HepG2 (cell line): ENCODE data around the gene DDX54. TPM values are rescaled to one million over a fixed set of nuclear protein-coding genes. Genes with fewer than 3 reads are reported as not detected.

Source experiments
- AGO1 ChIP-seq: fragments of 200-400 bp; formaldehyde crosslinking; IDR thresholded peaks from 2 replicates; pipeline ENCODE4 v1.6.1; 2017; ENCODE audit warnings: mild to moderate bottlenecking, low read depth, low read length, moderate library complexity; ENCODE audit not compliant: poor library complexity, severe bottlenecking
- CHCHD3 ChIP-seq: sonication (generic); formaldehyde crosslinking; IDR thresholded peaks from 2 replicates; pipeline ENCODE4 v1.8.0; 2022; ENCODE audit warnings: mild to moderate bottlenecking, missing genetic modification reagents, moderate library complexity
- HES4 ChIP-seq: sonication (generic); formaldehyde crosslinking; IDR thresholded peaks from 2 replicates; pipeline ENCODE4 v1.9.0; 2021; ENCODE audit warnings: mild to moderate bottlenecking, missing genetic modification reagents, borderline replicate concordance
- MTA3 ChIP-seq: sonication (generic); formaldehyde crosslinking; IDR thresholded peaks from 2 replicates; pipeline ENCODE4 v1.4.0; 2020; ENCODE audit warnings: missing genetic modification reagents
- NR2C2 ChIP-seq: sonication (generic); formaldehyde crosslinking; IDR thresholded peaks from 2 replicates; pipeline ENCODE4 v1.4.0; 2020; ENCODE audit warnings: missing genetic modification reagents, mild to moderate bottlenecking, moderate library complexity, borderline replicate concordance
- PCBP2 ChIP-seq: fragments of 200-400 bp; formaldehyde crosslinking; optimal IDR thresholded peaks from 2 replicates; pipeline ENCODE3; 2018; ENCODE audit warnings: low read length, low read depth; ENCODE audit not compliant: poor library complexity, severe bottlenecking
- PHF5A ChIP-seq: IDR thresholded peaks from one replicate; pipeline ENCODE4 v1.6.1; 2018; ENCODE audit warnings: low read depth, missing genetic modification reagents; ENCODE audit not compliant: unreplicated experiment
- RXRA ChIP-seq: sonication (generic); formaldehyde crosslinking; IDR thresholded peaks from 2 replicates; pipeline ENCODE4 v1.5.1; 2020; ENCODE audit warnings: missing genetic modification reagents
- STAT5B ChIP-seq: sonication (generic); formaldehyde crosslinking; IDR thresholded peaks from 2 replicates; pipeline ENCODE4 v1.4.0; 2020; ENCODE audit warnings: missing genetic modification reagents
- TP53 ChIP-seq: sonication (generic); formaldehyde crosslinking; conservative IDR thresholded peaks from 2 replicates; pipeline ENCODE4 v1.4.0; 2020; ENCODE audit warnings: missing genetic modification reagents
- TRIM24 ChIP-seq: sonication (generic); formaldehyde crosslinking; IDR thresholded peaks from 2 replicates; pipeline ENCODE4 v1.8.0; 2022; ENCODE audit warnings: mild to moderate bottlenecking, missing genetic modification reagents
- ZBTB21 ChIP-seq: sonication (generic); formaldehyde crosslinking; IDR thresholded peaks from 2 replicates; pipeline ENCODE4 v1.4.0; 2020; ENCODE audit warnings: missing genetic modification reagents
- ZBTB38 ChIP-seq: sonication (generic); formaldehyde crosslinking; IDR thresholded peaks from 2 replicates; pipeline ENCODE4 v1.5.1; 2020; ENCODE audit warnings: mild to moderate bottlenecking, missing genetic modification reagents
- ZFP36L2 ChIP-seq: sonication (generic); formaldehyde crosslinking; IDR thresholded peaks from 2 replicates; pipeline ENCODE4 v1.4.0; 2020; ENCODE audit warnings: missing genetic modification reagents
- ZKSCAN8 ChIP-seq: IDR thresholded peaks from 2 replicates; pipeline ENCODE4 v1.6.1; 2016; ENCODE audit warnings: borderline replicate concordance, missing genetic modification reagents, missing compliant biosample characterization
- ZNF10 ChIP-seq: sonication (generic); formaldehyde crosslinking; IDR thresholded peaks from 2 replicates; pipeline ENCODE4 v1.4.0; 2020; ENCODE audit warnings: mild to moderate bottlenecking, low read depth, missing genetic modification reagents, borderline replicate concordance
- ZNF34 ChIP-seq: sonication (generic); formaldehyde crosslinking; IDR thresholded peaks from 2 replicates; pipeline ENCODE4 v1.4.0; 2020; ENCODE audit warnings: mild to moderate bottlenecking, missing genetic modification reagents, borderline replicate concordance
- ZNF460 ChIP-seq: sonication (generic); formaldehyde crosslinking; IDR thresholded peaks from 2 replicates; pipeline ENCODE4 v1.5.1; 2020; ENCODE audit warnings: missing genetic modification reagents, mild to moderate bottlenecking, borderline replicate concordance
- ZNF550 ChIP-seq: sonication (generic); formaldehyde crosslinking; IDR thresholded peaks from 2 replicates; pipeline ENCODE4 v1.4.0; 2020; ENCODE audit warnings: mild to moderate bottlenecking, missing genetic modification reagents, borderline replicate concordance
- ZNF674 ChIP-seq: sonication (generic); formaldehyde crosslinking; IDR thresholded peaks from 2 replicates; pipeline ENCODE4 v1.5.0; 2020; ENCODE audit warnings: low read depth, mild to moderate bottlenecking, missing genetic modification reagents
- polyA plus RNA-seq, 8 experiments: library from polyadenylated mRNA; depleted of rRNA in 3 of 8; stranded (reverse) in 7 of 8; unstranded in 1 of 8; fragments of >200 nt; fragmentation: Illumina TruSeq in 4 of 8; extraction: Trizol in 4 of 8; gene quantifications; 2 replicates each; pipeline versions ENCODE4 v1.2.1 to v1.2.3, GENCODE V29; 2011 to 2016; ENCODE audit warnings: low read depth in 4 of 8, missing spikeins in 1 of 8, mixed read lengths in 1 of 8; ENCODE audit not compliant: insufficient read depth in 1 of 8
- total RNA-seq, 5 experiments: library from RNA; depleted of rRNA; stranded (reverse); fragments of >200 nt; fragmentation: Illumina TruSeq; extraction: Trizol; gene quantifications; 2 replicates each; pipeline ENCODE4 v1.2.3, GENCODE V29; 2016; ENCODE audit warnings: low read depth in 1 of 5
- TF ChIP-seq, protein P1 (sequence below): sonication (generic); formaldehyde crosslinking; IDR thresholded peaks from 2 replicates; pipeline ENCODE4 v1.8.0; 2022; ENCODE audit warnings: mild to moderate bottlenecking, missing genetic modification reagents
- TF ChIP-seq, protein P2 (sequence below): sonication (generic); formaldehyde crosslinking; IDR thresholded peaks from 2 replicates; pipeline ENCODE4 v1.5.0; 2020; ENCODE audit warnings: mild to moderate bottlenecking, missing genetic modification reagents
- TF ChIP-seq, protein P3 (sequence below): sonication (generic); formaldehyde crosslinking; IDR thresholded peaks from 2 replicates; pipeline ENCODE4 v1.8.1; 2022; ENCODE audit warnings: mild to moderate bottlenecking, missing genetic modification reagents
- TF ChIP-seq, protein P4 (sequence below): IDR thresholded peaks from 2 replicates; pipeline ENCODE4 v1.6.1; 2012; ENCODE audit warnings: inconsistent platforms

The DDX54 gene
- total and polyA plus RNA-seq, 2 of the 13 experiments (the other 11 are each of a cell fraction or from before 2014, with no cell fraction given), result 59.7 to 61.1 TPM

DNA sequence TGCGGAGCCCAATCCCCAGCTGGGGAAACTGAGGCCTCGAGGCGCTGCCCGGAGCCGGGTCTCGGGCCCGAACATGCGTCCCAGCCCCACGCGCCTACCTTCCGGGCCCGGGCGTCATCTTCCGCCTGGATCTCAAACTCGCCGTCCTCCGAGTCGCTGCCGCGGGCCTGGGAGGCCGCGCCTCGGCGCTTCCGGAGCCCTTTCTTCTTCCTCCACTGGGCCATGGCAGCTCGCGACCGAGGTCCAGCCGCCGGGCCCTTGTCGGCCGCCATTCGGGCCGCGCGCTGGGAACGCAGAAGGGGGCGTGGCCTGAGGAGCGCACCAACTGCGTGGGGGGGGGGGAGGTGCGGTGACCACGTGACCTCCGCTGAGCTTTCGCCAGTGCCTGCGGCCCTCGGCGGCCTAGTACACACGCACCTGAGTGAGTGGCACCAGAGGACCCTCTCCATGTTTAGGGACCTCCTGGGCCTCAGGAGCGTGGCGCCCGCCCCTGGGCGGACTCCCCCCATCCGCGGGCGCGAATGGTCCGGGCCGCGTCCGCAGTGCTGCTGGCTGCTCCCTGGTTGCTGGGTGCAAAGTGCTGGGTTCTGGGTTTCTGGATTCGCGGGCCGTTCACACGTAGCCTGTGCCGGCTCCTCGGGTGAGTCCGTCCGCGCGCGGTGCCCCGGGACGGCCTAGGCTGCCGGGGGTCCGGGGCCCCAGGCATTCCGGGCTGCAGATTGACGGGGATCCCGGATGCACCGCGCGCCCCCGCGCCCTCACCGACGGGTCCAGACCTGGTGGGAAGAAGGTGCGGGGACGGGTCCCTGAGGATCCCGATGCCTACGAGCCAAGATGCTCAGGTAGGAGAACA, at the start of gene DDX54, which contains the start of gene RITA1 (continued):
- no peak for TF ChIP-seq MTA3
- no peak for TF ChIP-seq STAT5B (CRISPR knock-in tag)
- TF ChIP-seq ZBTB21, result no peak; the same call in 1 of the 2 replicates
- no peak for TF ChIP-seq TRIM24
- no peak; the same call in 1 of the 2 replicates for TF ChIP-seq ZNF460 (CRISPR knock-in tag)
- no peak for TF ChIP-seq AGO1
- peak; percentile 63; the same call in 1 of the 2 replicates for TF ChIP-seq CHCHD3 (CRISPR knock-in tag)
- TF ChIP-seq, protein P1, sequence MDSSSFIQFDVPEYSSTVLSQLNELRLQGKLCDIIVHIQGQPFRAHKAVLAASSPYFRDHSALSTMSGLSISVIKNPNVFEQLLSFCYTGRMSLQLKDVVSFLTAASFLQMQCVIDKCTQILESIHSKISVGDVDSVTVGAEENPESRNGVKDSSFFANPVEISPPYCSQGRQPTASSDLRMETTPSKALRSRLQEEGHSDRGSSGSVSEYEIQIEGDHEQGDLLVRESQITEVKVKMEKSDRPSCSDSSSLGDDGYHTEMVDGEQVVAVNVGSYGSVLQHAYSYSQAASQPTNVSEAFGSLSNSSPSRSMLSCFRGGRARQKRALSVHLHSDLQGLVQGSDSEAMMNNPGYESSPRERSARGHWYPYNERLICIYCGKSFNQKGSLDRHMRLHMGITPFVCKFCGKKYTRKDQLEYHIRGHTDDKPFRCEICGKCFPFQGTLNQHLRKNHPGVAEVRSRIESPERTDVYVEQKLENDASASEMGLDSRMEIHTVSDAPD, result no peak
- peak; percentile 46; the same call in 1 of the 2 replicates for TF ChIP-seq RXRA (CRISPR knock-in tag)
- no peak for TF ChIP-seq ZNF34
- no peak for TF ChIP-seq PCBP2
- TF ChIP-seq PHF5A (CRISPR knock-in tag), result no peak
- TF ChIP-seq HES4 (CRISPR knock-in tag), result peak; percentile 45
- TF ChIP-seq, protein P2, sequence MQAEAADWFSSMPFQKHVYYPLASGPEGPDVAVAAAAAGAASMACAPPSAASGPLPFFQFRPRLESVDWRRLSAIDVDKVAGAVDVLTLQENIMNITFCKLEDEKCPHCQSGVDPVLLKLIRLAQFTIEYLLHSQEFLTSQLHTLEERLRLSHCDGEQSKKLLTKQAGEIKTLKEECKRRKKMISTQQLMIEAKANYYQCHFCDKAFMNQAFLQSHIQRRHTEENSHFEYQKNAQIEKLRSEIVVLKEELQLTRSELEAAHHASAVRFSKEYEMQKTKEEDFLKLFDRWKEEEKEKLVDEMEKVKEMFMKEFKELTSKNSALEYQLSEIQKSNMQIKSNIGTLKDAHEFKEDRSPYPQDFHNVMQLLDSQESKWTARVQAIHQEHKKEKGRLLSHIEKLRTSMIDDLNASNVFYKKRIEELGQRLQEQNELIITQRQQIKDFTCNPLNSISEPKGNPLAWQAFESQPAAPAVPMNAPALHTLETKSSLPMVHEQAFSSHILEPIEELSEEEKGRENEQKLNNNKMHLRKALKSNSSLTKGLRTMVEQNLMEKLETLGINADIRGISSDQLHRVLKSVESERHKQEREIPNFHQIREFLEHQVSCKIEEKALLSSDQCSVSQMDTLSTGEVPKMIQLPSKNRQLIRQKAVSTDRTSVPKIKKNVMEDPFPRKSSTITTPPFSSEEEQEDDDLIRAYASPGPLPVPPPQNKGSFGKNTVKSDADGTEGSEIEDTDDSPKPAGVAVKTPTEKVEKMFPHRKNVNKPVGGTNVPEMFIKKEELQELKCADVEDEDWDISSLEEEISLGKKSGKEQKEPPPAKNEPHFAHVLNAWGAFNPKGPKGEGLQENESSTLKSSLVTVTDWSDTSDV (CRISPR knock-in tag), result peak; percentile 82
- TF ChIP-seq ZNF674 (CRISPR knock-in tag), result no peak
- TF ChIP-seq, protein P3, sequence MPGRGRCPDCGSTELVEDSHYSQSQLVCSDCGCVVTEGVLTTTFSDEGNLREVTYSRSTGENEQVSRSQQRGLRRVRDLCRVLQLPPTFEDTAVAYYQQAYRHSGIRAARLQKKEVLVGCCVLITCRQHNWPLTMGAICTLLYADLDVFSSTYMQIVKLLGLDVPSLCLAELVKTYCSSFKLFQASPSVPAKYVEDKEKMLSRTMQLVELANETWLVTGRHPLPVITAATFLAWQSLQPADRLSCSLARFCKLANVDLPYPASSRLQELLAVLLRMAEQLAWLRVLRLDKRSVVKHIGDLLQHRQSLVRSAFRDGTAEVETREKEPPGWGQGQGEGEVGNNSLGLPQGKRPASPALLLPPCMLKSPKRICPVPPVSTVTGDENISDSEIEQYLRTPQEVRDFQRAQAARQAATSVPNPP (CRISPR knock-in tag), result peak; percentile 21; the same call in 1 of the 2 replicates
- TF ChIP-seq ZBTB38 (CRISPR knock-in tag), result peak; percentile 18; the same call in 1 of the 2 replicates
- peak; percentile 71 for TF ChIP-seq ZKSCAN8 (CRISPR knock-in tag)
- TF ChIP-seq ZNF10, result no peak
- TF ChIP-seq TP53 (CRISPR knock-in tag), result 0 out of 2 replicates have a peak, but pooled peaks have one; percentile 72
- TF ChIP-seq, protein P4, sequence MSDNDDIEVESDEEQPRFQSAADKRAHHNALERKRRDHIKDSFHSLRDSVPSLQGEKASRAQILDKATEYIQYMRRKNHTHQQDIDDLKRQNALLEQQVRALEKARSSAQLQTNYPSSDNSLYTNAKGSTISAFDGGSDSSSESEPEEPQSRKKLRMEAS, result peak; percentile 88
- peak; percentile 8; the same call in 1 of the 2 replicates for TF ChIP-seq ZNF550
- no peak for TF ChIP-seq ZFP36L2
- peak; percentile 75 for TF ChIP-seq NR2C2 (CRISPR knock-in tag)
